GM12878 (cell line): ENCODE measurements around the gene HSPA12B. TPM values are rescaled to one million over a fixed set of nuclear protein-coding genes. Genes with fewer than 3 reads are reported as not detected.

Source experiments
- ATAC-seq: fragments of 200-7000 bp; cut with Tn5 transposase; 3 replicates; pipeline ENCODE4 v1.9.1; 2020; ENCODE audit warnings: mild to moderate bottlenecking, moderate library complexity
- BruUV-seq: library from RNA; stranded (reverse); fragments of 400-500 nt; replicated peaks from 2 replicates; lab custom pipeline; 2021; lab: Mats Ljungman, UMichigan
- CTCF ChIA-PET: fragments of 300-600 bp; sonication (Branson Sonifier 250); formaldehyde crosslinking; extraction: SDS; loops from one replicate; lab custom pipeline; 2021; ENCODE audit warnings: inconsistent platforms; lab: Yijun Ruan, JAX
- POLR2A ChIA-PET: fragments of 350-600 bp; formaldehyde crosslinking; extraction: SDS; loops from one replicate; lab custom pipeline; 2021; ENCODE audit warnings: inconsistent platforms; lab: Charles Lee
- RAD21 ChIA-PET: fragments of 300-600 bp; sonication (Branson Sonifier 250); formaldehyde crosslinking; loops from one replicate; lab custom pipeline; 2023; ENCODE audit warnings: antibody characterized with exemption; ENCODE audit not compliant: unreplicated experiment; lab: Charles Lee
- SMC1A ChIA-PET: fragments of 300-600 bp; sonication (Branson Sonifier 250); formaldehyde crosslinking; loops from one replicate; lab custom pipeline; 2023; ENCODE audit not compliant: unreplicated experiment, uncharacterized antibody; lab: Charles Lee
- DNase-seq: peaks from one replicate; pipeline ENCODE4 v3.0.0-alpha.2; 2011; ENCODE audit warnings: low read depth, low spot score
- FAIRE-seq: peaks from 3 replicates; lab custom pipeline; 2011; peaks lifted over from hg19 to GRCh38; lab: Jason Lieb, UNC
- H2AFZ ChIP-seq: 2 replicates; pipeline ENCODE4 v1.6.0; 2011; ENCODE audit warnings: low read depth, low read length, control low read depth; ENCODE audit not compliant: control insufficient read depth
- H3K27ac ChIP-seq: 2 replicates; pipeline ENCODE4 v1.5.1; 2011; ENCODE audit warnings: control low read depth; ENCODE audit not compliant: control insufficient read depth, insufficient read depth
- H3K27me3 ChIP-seq, 2 experiments: replicated peaks in 1 of 2; 2 replicates each; pipeline versions ENCODE4 v1.6.0 to v1.6.1; 2011; ENCODE audit warnings: low read length in 1 of 2; ENCODE audit not compliant: control insufficient read depth in 2 of 2, insufficient read depth in 2 of 2
- H3K36me3 ChIP-seq, 2 experiments: 2 replicates each; pipeline ENCODE4 v1.5.1; 2011; ENCODE audit warnings: low read length in 1 of 2; ENCODE audit not compliant: control insufficient read depth in 2 of 2, insufficient read depth in 2 of 2
- H3K4me1 ChIP-seq: 2 replicates; pipeline ENCODE4 v1.6.1; 2011; ENCODE audit warnings: mild to moderate bottlenecking, low read length, moderate library complexity, mixed read lengths; ENCODE audit not compliant: control insufficient read depth, insufficient read depth
- H3K4me2 ChIP-seq: 2 replicates; pipeline ENCODE4 v1.6.0; 2011; ENCODE audit warnings: control low read depth; ENCODE audit not compliant: control insufficient read depth, insufficient read depth
- H3K4me3 ChIP-seq: fragments of 200-600 bp; sonication (generic); 2 replicates; pipeline ENCODE4 v1.5.1; 2016
- H3K79me2 ChIP-seq: 2 replicates; pipeline ENCODE4 v1.6.0; 2011; ENCODE audit warnings: low read length; ENCODE audit not compliant: control insufficient read depth, insufficient read depth
- H3K9ac ChIP-seq: 2 replicates; pipeline ENCODE4 v1.8.0; 2011; ENCODE audit warnings: low read length, control low read depth, mixed read lengths; ENCODE audit not compliant: control insufficient read depth, insufficient read depth
- H3K9me3 ChIP-seq: replicated peaks from 3 replicates; pipeline ENCODE4 v1.5.1; 2011; ENCODE audit warnings: mild to moderate bottlenecking, low read length; ENCODE audit not compliant: control insufficient read depth, insufficient read depth
- H4K20me1 ChIP-seq: 2 replicates; pipeline ENCODE4 v1.6.0; 2011; ENCODE audit not compliant: control insufficient read depth, insufficient read depth
- BCLAF1 ChIP-seq: fragments of 450-650 bp; IDR thresholded peaks from 2 replicates; pipeline ENCODE4 v1.6.1; 2017; ENCODE audit warnings: antibody characterized with exemption, mild to moderate bottlenecking, moderate library complexity
- ELK1 ChIP-seq: IDR thresholded peaks from 2 replicates; pipeline ENCODE4 v1.6.1; 2012; ENCODE audit warnings: low read depth, low read length, improper control_type of control experiment
- GATAD2B ChIP-seq: fragments of 450-650 bp; conservative IDR thresholded peaks from 2 replicates; pipeline ENCODE4 v1.6.1; 2017; ENCODE audit warnings: low read depth, mild to moderate bottlenecking, moderate library complexity
- HDGF ChIP-seq: fragments of 450-650 bp; IDR thresholded peaks from 2 replicates; pipeline ENCODE4 v1.6.1; 2016; ENCODE audit warnings: antibody characterized with exemption
- MEF2B ChIP-seq: fragments of 450-650 bp; IDR thresholded peaks from 2 replicates; pipeline ENCODE4 v1.6.1; 2018; ENCODE audit warnings: mild to moderate bottlenecking, moderate library complexity; ENCODE audit not compliant: partially characterized antibody, poor library complexity, severe bottlenecking
- MLLT1 ChIP-seq: fragments of 450-650 bp; IDR thresholded peaks from 2 replicates; pipeline ENCODE4 v1.6.1; 2016; ENCODE audit warnings: mild to moderate bottlenecking
- MTA3 ChIP-seq: IDR thresholded peaks from 2 replicates; pipeline ENCODE4 v1.6.1; 2012; ENCODE audit warnings: low read length, inconsistent platforms, borderline replicate concordance
- PKNOX1 ChIP-seq: fragments of 450-650 bp; IDR thresholded peaks from 2 replicates; pipeline ENCODE4 v1.6.1; 2016; ENCODE audit warnings: mild to moderate bottlenecking
- POLR2AphosphoS5 ChIP-seq: IDR thresholded peaks from 2 replicates; pipeline ENCODE4 v1.6.1; 2011; ENCODE audit warnings: mild to moderate bottlenecking, low read length, inconsistent platforms
- PRDM15 ChIP-seq: fragments of 450-650 bp; formaldehyde crosslinking; IDR thresholded peaks from 2 replicates; pipeline ENCODE4 v1.4.0; 2020; ENCODE audit warnings: mild to moderate bottlenecking, moderate library complexity
- WRNIP1 ChIP-seq: IDR thresholded peaks from 2 replicates; pipeline ENCODE4 v1.6.1; 2011; ENCODE audit warnings: low read depth, low read length, improper control_type of control experiment, borderline replicate concordance
- YBX1 ChIP-seq: fragments of 450-650 bp; IDR thresholded peaks from 2 replicates; pipeline ENCODE4 v1.6.1; 2016; ENCODE audit warnings: antibody characterized with exemption
- WGBS: methylation state at CpG from one replicate; pipeline ENCODE4 v1.1.6; 2016; ENCODE audit warnings: low lambda C conversion rate; ENCODE audit not compliant: insufficient replicate concordance, insufficient coverage; ENCODE audit errors: missing lambda C conversion rate; 5-methylcytosine and 5-hydroxymethylcytosine counted together
- in situ Hi-C: fragments of 300-500 bp; cut with MboI; formaldehyde crosslinking; loops from 9 replicates; pipeline ENCODE4 v1.14.3; 2018; ENCODE audit warnings: mixed read lengths
- intact Hi-C: fragments of 100-400 bp; cut with micrococcal nuclease; formaldehyde crosslinking; loops from one replicate; pipeline ENCODE4 v1.14.2; 2022; ENCODE audit not compliant: unreplicated experiment
- polyA plus RNA-seq, 11 experiments: library from polyadenylated mRNA; depleted of rRNA in 4 of 11; unstranded in 6 of 11; stranded (reverse) in 5 of 11; fragments of >200 nt; fragmentation: Nextera tagmentation in 4 of 11; fragmentation: Illumina TruSeq in 1 of 11; extraction: Ambion mirVana in 4 of 11; extraction: Trizol in 1 of 11; gene quantifications; 1 replicate in 1 of 11; 2 replicates in 10 of 11; pipeline versions ENCODE4 v1.2.1 to v1.2.3, GENCODE V29; 2011 to 2016; ENCODE audit warnings: inconsistent platforms in 2 of 11, missing spikeins in 2 of 11, low read depth in 1 of 11
- total RNA-seq, 4 experiments: library from RNA; depleted of rRNA in 3 of 4; stranded (reverse); fragments of >200 nt in 3 of 4; fragmentation: Illumina TruSeq in 1 of 4; extraction: Trizol in 1 of 4; gene quantifications; 2 replicates each; pipeline versions ENCODE4 v1.2.1 to v1.2.3, GENCODE V29; 2013 to 2021

Gene HSPA12B
- total and polyA plus RNA-seq, 10 of the 15 experiments (the other 5 are each of a cell fraction or from before 2014, with no cell fraction given) = 0.08 TPM; not detected in 9

GRCh38 chr20:3801299-3801698, 68.8 kb downstream of the HSPA12B start (continued):
- TF ChIP-seq MLLT1 = no peak
- TF ChIP-seq POLR2AphosphoS5 = no peak

- in situ Hi-C loops = no loop called here
- TF ChIP-seq MTA3 = no peak
- no peak for TF ChIP-seq PRDM15 (CRISPR knock-in tag)
- TF ChIP-seq WRNIP1 = no peak
- no peak for TF ChIP-seq GATAD2B
- no peak for TF ChIP-seq HDGF
- TF ChIP-seq PKNOX1 = no peak
- no peak for TF ChIP-seq YBX1
- TF ChIP-seq BCLAF1 = no peak
- no peak for TF ChIP-seq ELK1
- TF ChIP-seq MEF2B = no peak
Observed at GRCh38 chr20:3801846-3802245, 69.4 kb downstream of the HSPA12B start.

More at GRCh38 chr20:3801846-3802245, 69.4 kb downstream of the HSPA12B start:
- intact Hi-C loops = no loop called here
- peaks cover 15% of the 10 kb centered on the region for H3K79me2 ChIP-seq
- POLR2A ChIA-PET = interaction anchor here (0.7 kb wide), 1 partner anchor 11 kb away, joined by 4 read pairs; no protein-coding TSS in a partner anchor
- H4K20me1 ChIP-seq = no peaks in the 10 kb centered on the region
- no peak overlapping the region for H3K4me3 ChIP-seq
- SMC1A ChIA-PET = no interaction called here
- FAIRE-seq (no peak), DNase-seq (no peak), ATAC-seq (no peak)
- CTCF ChIA-PET = interaction anchor here (0.9 to 3.8 kb wide), 3 partner anchors 17 to 34 kb away, joined by 3 to 33 read pairs (median 3); partner anchors contain the start of genes ADISSP and AP5S1
- peaks cover 23 to 28% of the 10 kb centered on the region in 2 experiments for H3K36me3 ChIP-seq
- no peak overlapping the region for H2AFZ ChIP-seq
- peaks cover 40% of the 10 kb centered on the region for H3K4me1 ChIP-seq
- H3K9me3 ChIP-seq = no peaks in the 10 kb centered on the region
- H3K27ac ChIP-seq = no peak overlapping the region
- H3K27me3 ChIP-seq = no peaks in the 10 kb centered on the region
- WGBS = 90% methylated on average over 13 of the region's 13 CpGs
- no peak overlapping the region for H3K9ac ChIP-seq
- RAD21 ChIA-PET = no interaction called here
- BruUV-seq = no TSS peak
- H3K4me2 ChIP-seq = no peak overlapping the region
